Liver (tissue), 9 donors: ENCODE data around the gene GLIPR1. TPM values are rescaled to one million over a fixed set of nuclear protein-coding genes. Genes with fewer than 3 reads are reported as not detected.
"Not testable (repeated sequence)": the region's sequence is repeated elsewhere in the genome, so short reads cannot be mapped to it uniquely, and the experiment has no call there.

Source experiments
- DNase-seq: peaks from one replicate; pipeline ENCODE4 v3.0.0-alpha.2; 2017; ENCODE audit warnings: low spot score
- H3K27ac ChIP-seq, 2 donors: one replicate each; pipeline ENCODE4 v1.7.0; 2013; ENCODE audit warnings: inconsistent platforms in 2 of 2, low read length in 2 of 2, control low read depth in 1 of 2, low read depth in 1 of 2, mild to moderate bottlenecking in 1 of 2
- H3K27me3 ChIP-seq, 4 donors: one replicate each; pipeline versions ENCODE4 v1.6.1 to v1.7.0; 2013; ENCODE audit warnings: low read length in 3 of 4, inconsistent platforms in 1 of 4, mild to moderate bottlenecking in 1 of 4, moderate library complexity in 1 of 4; ENCODE audit not compliant: control insufficient read depth in 4 of 4, insufficient read depth in 4 of 4
- H3K36me3 ChIP-seq, 4 donors: one replicate each; pipeline versions ENCODE4 v1.6.1 to v1.7.0; 2013; ENCODE audit warnings: low read length in 3 of 4, mild to moderate bottlenecking in 3 of 4, low read depth in 1 of 4, moderate library complexity in 1 of 4; ENCODE audit not compliant: control insufficient read depth in 4 of 4, insufficient read depth in 3 of 4
- H3K4me1 ChIP-seq, 4 donors: one replicate each; pipeline versions ENCODE4 v1.6.1 to v1.7.0; 2013; ENCODE audit warnings: low read length in 3 of 4, mild to moderate bottlenecking in 3 of 4, moderate library complexity in 1 of 4; ENCODE audit not compliant: control insufficient read depth in 4 of 4, insufficient read depth in 4 of 4
- H3K4me3 ChIP-seq, 3 donors: one replicate each; pipeline versions ENCODE4 v1.6.1 to v1.7.0; 2013; ENCODE audit warnings: low read length in 3 of 3, control low read depth in 1 of 3, low read depth in 1 of 3, mild to moderate bottlenecking in 1 of 3
- H3K9ac ChIP-seq, 2 donors: one replicate each; pipeline ENCODE4 v1.7.0; 2013; ENCODE audit warnings: low read length in 2 of 2, mild to moderate bottlenecking in 2 of 2, moderate library complexity in 2 of 2, control low read depth in 1 of 2, low read depth in 1 of 2
- H3K9me3 ChIP-seq, 4 donors: one replicate each; pipeline versions ENCODE4 v1.6.1 to v1.7.0; 2013; ENCODE audit warnings: low read length in 3 of 4; ENCODE audit not compliant: control insufficient read depth in 4 of 4
- EGR1 ChIP-seq, 2 donors: IDR thresholded peaks; 2 replicates each; pipeline ENCODE4 v1.6.1; 2016 to 2018; ENCODE audit warnings: antibody characterized with exemption in 2 of 2, low read depth in 2 of 2
- FOXA1 ChIP-seq: IDR thresholded peaks from 2 replicates; pipeline ENCODE4 v1.6.1; 2016; ENCODE audit warnings: antibody characterized with exemption
- FOXA2 ChIP-seq: IDR thresholded peaks from 2 replicates; pipeline ENCODE4 v1.6.1; 2016; ENCODE audit warnings: antibody characterized with exemption
- HNF4A ChIP-seq, 2 donors: conservative IDR thresholded peaks; 2 replicates each; pipeline ENCODE4 v1.6.1; 2016; ENCODE audit warnings: antibody characterized with exemption in 2 of 2, mild to moderate bottlenecking in 2 of 2
- JUND ChIP-seq, 2 donors: IDR thresholded peaks; 2 replicates each; pipeline ENCODE4 v1.6.1; 2016; ENCODE audit warnings: antibody characterized with exemption in 2 of 2
- NR2F2 ChIP-seq: IDR thresholded peaks from 2 replicates; pipeline ENCODE4 v1.6.1; 2016; ENCODE audit warnings: antibody characterized with exemption
- RAD21 ChIP-seq, 2 donors: IDR thresholded peaks; 2 replicates each; pipeline ENCODE4 v1.6.1; 2016; ENCODE audit warnings: antibody characterized with exemption in 2 of 2, mild to moderate bottlenecking in 2 of 2
- RXRA ChIP-seq, 2 donors: IDR thresholded peaks; 2 replicates each; pipeline ENCODE4 v1.6.1; 2017 to 2018; ENCODE audit warnings: antibody characterized with exemption in 2 of 2, mild to moderate bottlenecking in 1 of 2
- SP1 ChIP-seq: IDR thresholded peaks from 2 replicates; pipeline ENCODE4 v1.6.1; 2018; ENCODE audit warnings: antibody characterized with exemption, mild to moderate bottlenecking
- TAF1 ChIP-seq: conservative IDR thresholded peaks from 2 replicates; pipeline ENCODE4 v1.6.1; 2016; ENCODE audit warnings: antibody characterized with exemption, mild to moderate bottlenecking
- YY1 ChIP-seq: IDR thresholded peaks from 2 replicates; pipeline ENCODE4 v1.6.1; 2016; ENCODE audit warnings: antibody characterized with exemption, mild to moderate bottlenecking
- WGBS: extraction: QIAGEN DNeasy Blood & Tissue Kit; methylation state at CpG from one replicate; pipeline ENCODE4 v1.1.7; 2013; 5-methylcytosine and 5-hydroxymethylcytosine counted together
- polyA plus RNA-seq, 2 donors: library from polyadenylated mRNA; stranded (reverse) in 1 of 2; unstranded in 1 of 2; fragments of 200-250 nt in 1 of 2; fragments of >200 nt in 1 of 2; fragmentation: Nextera tagmentation in 1 of 2; extraction: Ambion mirVana in 1 of 2; gene quantifications; one replicate each; pipeline versions ENCODE4 v1.2.1 to v1.2.3, GENCODE V29; 2013 to 2015
- total RNA-seq, 2 donors: library from RNA; depleted of rRNA; stranded (reverse); fragments of >200 nt; gene quantifications; one replicate each; pipeline ENCODE4 v1.2.3, GENCODE V29; 2014
- TF ChIP-seq, protein P1 (sequence below): IDR thresholded peaks from 2 replicates; pipeline ENCODE4 v1.6.1; 2016; ENCODE audit warnings: antibody characterized with exemption
- TF ChIP-seq, protein P2 (sequence below): IDR thresholded peaks from 2 replicates; pipeline ENCODE4 v1.6.1; 2016; ENCODE audit warnings: antibody characterized with exemption
- TF ChIP-seq, protein P3 (sequence below): IDR thresholded peaks from 2 replicates; pipeline ENCODE4 v1.6.1; 2016; ENCODE audit warnings: antibody characterized with exemption
- TF ChIP-seq, protein P4 (sequence below): IDR thresholded peaks from 2 replicates; pipeline ENCODE4 v1.6.1; 2016; ENCODE audit warnings: antibody characterized with exemption, mild to moderate bottlenecking
- TF ChIP-seq, protein P5 (sequence below): fragments of 150-350 bp; IDR thresholded peaks from 2 replicates; pipeline ENCODE4 v1.5.1; 2017; ENCODE audit warnings: improper control_type of control experiment, low read depth, low read length; ENCODE audit not compliant: missing input control
- donor health status: healthy.
- donor health status: healthy.
- donor health status: healthy.
- donor health status: healthy.
- donor health status: healthy.

GLIPR1 gene
- total and polyA plus RNA-seq, 4 donors: 3.0 to 8.2 (median 4.7) TPM

DNA sequence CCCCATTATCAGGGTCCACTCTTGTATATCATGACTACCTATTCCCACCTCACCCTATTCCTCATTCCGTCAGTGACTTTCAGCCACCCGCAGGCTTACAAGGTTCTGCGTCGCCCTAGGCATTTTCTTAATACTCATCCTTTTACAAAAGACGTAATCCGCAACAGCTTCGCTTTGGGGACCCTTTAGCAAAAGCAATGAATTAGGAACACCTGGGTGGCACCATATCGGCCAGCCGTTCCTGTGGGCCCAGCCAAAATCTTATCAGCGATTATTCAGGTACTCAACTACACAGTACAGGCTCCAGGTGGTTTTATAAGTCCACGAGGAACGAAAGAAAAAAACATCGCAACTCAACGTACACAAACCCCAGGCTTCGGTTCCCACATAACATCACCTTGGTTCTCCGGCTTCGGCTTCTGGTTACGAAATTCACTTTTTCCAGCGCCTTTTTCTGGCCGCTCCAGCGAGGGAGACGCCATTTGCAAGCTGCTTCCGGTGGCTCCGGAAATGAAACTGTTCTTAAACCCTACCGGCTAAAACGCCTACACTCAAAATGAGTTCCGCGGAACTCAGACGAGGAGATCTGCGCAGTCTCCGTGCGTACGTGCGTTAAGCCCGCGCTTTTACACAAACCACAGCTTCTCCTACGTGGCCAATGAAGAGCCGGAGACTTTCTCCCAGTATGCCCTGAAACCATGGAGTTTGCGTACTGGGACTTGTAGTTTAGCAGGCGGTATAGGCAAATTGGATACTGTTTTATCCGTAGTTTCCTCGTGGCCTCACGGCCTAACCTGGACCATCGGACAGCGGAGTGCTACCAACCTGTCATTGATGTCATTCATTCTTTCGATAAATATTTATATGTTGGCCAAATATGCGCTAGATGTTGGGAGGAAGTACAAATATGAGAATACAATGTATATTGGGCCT lies 30.8 kb downstream of the GLIPR1 start, which contains the start of gene KRR1 (continued):
- TF ChIP-seq HNF4A (conservative IDR thresholded peaks at IDR 0.05) (peak; percentile 9 to 35), RXRA (IDR thresholded peaks at IDR 0.05) (peak; percentile 34 to 40), JUND (IDR thresholded peaks at IDR 0.05) (peak in 1 of 2 donors; percentile 43), RAD21 (IDR thresholded peaks at IDR 0.05) (peak; percentile 57 to 58), FOXA2 (no peak), EGR1 (IDR thresholded peaks at IDR 0.05; ENCODE audit: low read depth in 2 of 2) (peak in 1 of 2 donors; percentile 76)
- TF ChIP-seq, protein P1, sequence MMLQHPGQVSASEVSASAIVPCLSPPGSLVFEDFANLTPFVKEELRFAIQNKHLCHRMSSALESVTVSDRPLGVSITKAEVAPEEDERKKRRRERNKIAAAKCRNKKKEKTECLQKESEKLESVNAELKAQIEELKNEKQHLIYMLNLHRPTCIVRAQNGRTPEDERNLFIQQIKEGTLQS: peak; percentile 19
- TF ChIP-seq, protein P2, sequence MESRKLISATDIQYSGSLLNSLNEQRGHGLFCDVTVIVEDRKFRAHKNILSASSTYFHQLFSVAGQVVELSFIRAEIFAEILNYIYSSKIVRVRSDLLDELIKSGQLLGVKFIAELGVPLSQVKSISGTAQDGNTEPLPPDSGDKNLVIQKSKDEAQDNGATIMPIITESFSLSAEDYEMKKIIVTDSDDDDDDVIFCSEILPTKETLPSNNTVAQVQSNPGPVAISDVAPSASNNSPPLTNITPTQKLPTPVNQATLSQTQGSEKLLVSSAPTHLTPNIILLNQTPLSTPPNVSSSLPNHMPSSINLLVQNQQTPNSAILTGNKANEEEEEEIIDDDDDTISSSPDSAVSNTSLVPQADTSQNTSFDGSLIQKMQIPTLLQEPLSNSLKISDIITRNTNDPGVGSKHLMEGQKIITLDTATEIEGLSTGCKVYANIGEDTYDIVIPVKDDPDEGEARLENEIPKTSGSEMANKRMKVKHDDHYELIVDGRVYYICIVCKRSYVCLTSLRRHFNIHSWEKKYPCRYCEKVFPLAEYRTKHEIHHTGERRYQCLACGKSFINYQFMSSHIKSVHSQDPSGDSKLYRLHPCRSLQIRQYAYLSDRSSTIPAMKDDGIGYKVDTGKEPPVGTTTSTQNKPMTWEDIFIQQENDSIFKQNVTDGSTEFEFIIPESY: peak; percentile 92

DNA sequence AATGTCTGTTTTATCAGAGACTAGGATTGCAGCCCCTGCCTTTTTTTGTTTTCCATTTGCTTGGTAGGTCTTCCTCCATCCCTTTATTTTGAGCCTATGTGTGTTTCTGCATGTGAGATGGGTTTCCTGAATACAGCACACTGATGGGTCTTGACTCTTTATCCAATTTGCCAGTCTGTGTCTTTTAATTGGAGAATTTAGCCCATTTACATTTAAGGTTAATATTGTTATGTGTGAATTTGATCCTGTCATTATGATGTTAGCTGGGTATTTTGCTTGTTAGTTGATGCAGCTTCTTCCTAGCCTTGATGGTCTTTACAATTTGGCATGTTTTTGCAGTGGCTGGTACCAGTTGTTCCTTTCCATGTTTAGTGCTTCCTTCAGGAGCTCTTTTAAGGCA lies 40.7 kb downstream of the GLIPR1 start:
- DNase-seq, H3K36me3 ChIP-seq, H3K4me3 ChIP-seq, H3K9me3 ChIP-seq, H3K27ac ChIP-seq, H3K9ac ChIP-seq, H3K27me3 ChIP-seq, H3K4me1 ChIP-seq: not testable (repeated sequence)

DNA sequence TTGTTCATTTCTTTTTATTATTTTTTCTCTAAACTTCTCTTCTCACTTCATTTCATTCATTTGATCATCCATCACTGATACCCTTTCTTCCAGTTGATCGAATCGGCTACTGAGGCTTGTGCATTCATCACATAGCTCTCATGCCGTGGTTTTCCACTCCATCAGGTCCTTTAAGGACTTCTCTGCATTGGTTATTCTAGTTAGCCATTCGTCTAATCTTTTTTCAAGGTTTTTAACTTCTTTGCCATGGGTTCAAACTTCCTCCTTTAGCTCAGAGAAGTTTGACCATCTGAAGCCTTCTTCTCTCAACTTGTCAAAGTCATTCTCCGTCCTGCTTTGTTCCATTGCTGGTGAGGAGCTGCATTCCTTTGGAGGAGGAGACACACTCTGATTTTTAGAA lies 41.6 kb downstream of the GLIPR1 start:
- H3K4me3 ChIP-seq, H3K4me1 ChIP-seq, H3K27me3 ChIP-seq, H3K9ac ChIP-seq, DNase-seq, H3K9me3 ChIP-seq, H3K27ac ChIP-seq, H3K36me3 ChIP-seq: not testable (repeated sequence)
- WGBS: 83% methylated on average over 5 of the region's 5 CpGs

DNA sequence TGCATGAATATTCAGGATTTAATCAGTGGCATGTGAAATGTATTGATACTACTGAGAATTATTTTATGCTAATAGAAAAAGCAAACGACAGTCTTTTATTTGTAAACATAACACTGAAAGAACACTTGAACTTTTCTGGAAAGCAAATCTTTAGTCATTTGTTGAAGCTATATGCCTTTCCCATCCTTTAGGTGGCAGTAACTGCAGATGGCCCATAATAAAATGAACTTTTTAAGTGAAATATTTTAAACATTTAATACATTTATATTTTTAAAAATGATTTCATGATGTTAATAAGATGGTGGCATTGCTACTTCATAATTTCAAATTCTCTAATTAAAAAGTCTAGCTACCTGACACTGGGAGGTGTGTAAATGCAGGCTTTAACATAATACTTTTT lies 44.7 kb downstream of the GLIPR1 start:
- Histone ChIP-seq H3K36me3 (no peaks in the 10 kb centered on the region), H3K4me1 (no peaks in the 10 kb centered on the region), H3K4me3 (no peak overlapping the region), H3K9me3 (no peaks in the 10 kb centered on the region), H3K9ac (no peak overlapping the region), H3K27ac (no peak overlapping the region), H3K27me3 (no peaks in the 10 kb centered on the region)
- 29% methylated on average over 1 of the region's 1 CpG for WGBS
- DNase-seq: no peak
- no peak for TF ChIP-seq TAF1
- no peak for TF ChIP-seq YY1
- TF ChIP-seq JUND (IDR thresholded peaks at IDR 0.05): no peak
- no peak for TF ChIP-seq RAD21 (IDR thresholded peaks at IDR 0.05)
- TF ChIP-seq, protein P3, sequence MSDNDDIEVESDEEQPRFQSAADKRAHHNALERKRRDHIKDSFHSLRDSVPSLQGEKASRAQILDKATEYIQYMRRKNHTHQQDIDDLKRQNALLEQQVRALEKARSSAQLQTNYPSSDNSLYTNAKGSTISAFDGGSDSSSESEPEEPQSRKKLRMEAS: no peak
- TF ChIP-seq, protein P4, sequence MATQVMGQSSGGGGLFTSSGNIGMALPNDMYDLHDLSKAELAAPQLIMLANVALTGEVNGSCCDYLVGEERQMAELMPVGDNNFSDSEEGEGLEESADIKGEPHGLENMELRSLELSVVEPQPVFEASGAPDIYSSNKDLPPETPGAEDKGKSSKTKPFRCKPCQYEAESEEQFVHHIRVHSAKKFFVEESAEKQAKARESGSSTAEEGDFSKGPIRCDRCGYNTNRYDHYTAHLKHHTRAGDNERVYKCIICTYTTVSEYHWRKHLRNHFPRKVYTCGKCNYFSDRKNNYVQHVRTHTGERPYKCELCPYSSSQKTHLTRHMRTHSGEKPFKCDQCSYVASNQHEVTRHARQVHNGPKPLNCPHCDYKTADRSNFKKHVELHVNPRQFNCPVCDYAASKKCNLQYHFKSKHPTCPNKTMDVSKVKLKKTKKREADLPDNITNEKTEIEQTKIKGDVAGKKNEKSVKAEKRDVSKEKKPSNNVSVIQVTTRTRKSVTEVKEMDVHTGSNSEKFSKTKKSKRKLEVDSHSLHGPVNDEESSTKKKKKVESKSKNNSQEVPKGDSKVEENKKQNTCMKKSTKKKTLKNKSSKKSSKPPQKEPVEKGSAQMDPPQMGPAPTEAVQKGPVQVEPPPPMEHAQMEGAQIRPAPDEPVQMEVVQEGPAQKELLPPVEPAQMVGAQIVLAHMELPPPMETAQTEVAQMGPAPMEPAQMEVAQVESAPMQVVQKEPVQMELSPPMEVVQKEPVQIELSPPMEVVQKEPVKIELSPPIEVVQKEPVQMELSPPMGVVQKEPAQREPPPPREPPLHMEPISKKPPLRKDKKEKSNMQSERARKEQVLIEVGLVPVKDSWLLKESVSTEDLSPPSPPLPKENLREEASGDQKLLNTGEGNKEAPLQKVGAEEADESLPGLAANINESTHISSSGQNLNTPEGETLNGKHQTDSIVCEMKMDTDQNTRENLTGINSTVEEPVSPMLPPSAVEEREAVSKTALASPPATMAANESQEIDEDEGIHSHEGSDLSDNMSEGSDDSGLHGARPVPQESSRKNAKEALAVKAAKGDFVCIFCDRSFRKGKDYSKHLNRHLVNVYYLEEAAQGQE: no peak
- TF ChIP-seq, protein P5, sequence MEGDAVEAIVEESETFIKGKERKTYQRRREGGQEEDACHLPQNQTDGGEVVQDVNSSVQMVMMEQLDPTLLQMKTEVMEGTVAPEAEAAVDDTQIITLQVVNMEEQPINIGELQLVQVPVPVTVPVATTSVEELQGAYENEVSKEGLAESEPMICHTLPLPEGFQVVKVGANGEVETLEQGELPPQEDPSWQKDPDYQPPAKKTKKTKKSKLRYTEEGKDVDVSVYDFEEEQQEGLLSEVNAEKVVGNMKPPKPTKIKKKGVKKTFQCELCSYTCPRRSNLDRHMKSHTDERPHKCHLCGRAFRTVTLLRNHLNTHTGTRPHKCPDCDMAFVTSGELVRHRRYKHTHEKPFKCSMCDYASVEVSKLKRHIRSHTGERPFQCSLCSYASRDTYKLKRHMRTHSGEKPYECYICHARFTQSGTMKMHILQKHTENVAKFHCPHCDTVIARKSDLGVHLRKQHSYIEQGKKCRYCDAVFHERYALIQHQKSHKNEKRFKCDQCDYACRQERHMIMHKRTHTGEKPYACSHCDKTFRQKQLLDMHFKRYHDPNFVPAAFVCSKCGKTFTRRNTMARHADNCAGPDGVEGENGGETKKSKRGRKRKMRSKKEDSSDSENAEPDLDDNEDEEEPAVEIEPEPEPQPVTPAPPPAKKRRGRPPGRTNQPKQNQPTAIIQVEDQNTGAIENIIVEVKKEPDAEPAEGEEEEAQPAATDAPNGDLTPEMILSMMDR: no peak
- no peak for TF ChIP-seq SP1
- TF ChIP-seq FOXA2: no peak
- no peak for TF ChIP-seq FOXA1
- TF ChIP-seq, protein P1: no peak
- no peak for TF ChIP-seq NR2F2
